Transverse colon (tissue), 4 donors: ENCODE measurements around the gene SMTNL2.

Experiments
- CTCF ChIP-seq, 5 experiments: fragments of 200-600 bp in 3 of 5; fragments of 450-650 bp in 2 of 5; sonication (generic) in 3 of 5; IDR thresholded peaks; 1 replicate in 2 of 5; 2 replicates in 3 of 5; pipeline ENCODE4 v1.5.1; 2016 to 2017; ENCODE audit warnings: antibody characterized with exemption in 5 of 5, inconsistent platforms in 3 of 5, mild to moderate bottlenecking in 2 of 5, moderate library complexity in 1 of 5
- POLR2A ChIP-seq: fragments of 450-650 bp; IDR thresholded peaks from one replicate; pipeline ENCODE4 v1.6.1; 2016; ENCODE audit warnings: antibody characterized with exemption, mild to moderate bottlenecking, moderate library complexity
- POLR2AphosphoS5 ChIP-seq, 3 donors: sonication (generic); formaldehyde crosslinking; IDR thresholded peaks; one replicate each; pipeline ENCODE4 v1.6.1; 2016; ENCODE audit warnings: antibody characterized with exemption in 3 of 3

GRCh38 chr17:4642286-4642685 lies 58.0 kb downstream of the SMTNL2 start:
- TF ChIP-seq POLR2A: no peak
- no peak for TF ChIP-seq CTCF (IDR thresholded peaks at IDR 0.05)
- no peak for TF ChIP-seq POLR2AphosphoS5 (IDR thresholded peaks at IDR 0.05)
